Panc1 (cell line): Measurements from ENCODE around the gene STEAP2. TPM values are rescaled to one million over a fixed set of nuclear protein-coding genes. Genes with fewer than 3 reads are reported as not detected.

Experiments used
- ATAC-seq: fragments of 200-7000 bp; cut with Tn5 transposase; 2 replicates; pipeline ENCODE4 v1.9.1; 2020; ENCODE audit warnings: mild to moderate bottlenecking, moderate library complexity
- BruUV-seq: library from RNA; stranded (reverse); fragments of 400-500 nt; replicated peaks from 2 replicates; lab custom pipeline; 2021; lab: Mats Ljungman, UMichigan
- CTCF ChIA-PET: fragments of 300-600 bp; sonication (Branson Sonifier 250); formaldehyde crosslinking; loops from one replicate; lab custom pipeline; 2022; ENCODE audit warnings: antibody characterized with exemption; lab: Charles Lee
- POLR2A ChIA-PET: fragments of 300-600 bp; sonication (Branson Sonifier 250); formaldehyde crosslinking; loops from one replicate; lab custom pipeline; 2022; ENCODE audit warnings: antibody characterized with exemption; lab: Charles Lee
- DNase-seq: peaks from one replicate; pipeline ENCODE4 v3.0.0-alpha.2; 2010; ENCODE audit warnings: low read depth, low spot score
- H3K27ac ChIP-seq: 2 replicates; pipeline ENCODE4 v1.5.1; 2011; ENCODE audit warnings: mild to moderate bottlenecking, low read length, inconsistent platforms
- H3K27me3 ChIP-seq: fragments of 200-500 bp; sonication (Bioruptor generic); 2 replicates; pipeline ENCODE4 v1.6.0; 2014; ENCODE audit warnings: low read length, inconsistent platforms; ENCODE audit not compliant: control insufficient read depth, insufficient read depth
- H3K36me3 ChIP-seq: fragments of 200-500 bp; sonication (Bioruptor generic); 2 replicates; pipeline ENCODE4 v1.5.1; 2014; ENCODE audit warnings: inconsistent platforms, mild to moderate bottlenecking, low read length, moderate library complexity; ENCODE audit not compliant: control insufficient read depth, insufficient read depth
- H3K4me1 ChIP-seq: 2 replicates; pipeline ENCODE4 v1.5.1; 2011; ENCODE audit warnings: inconsistent platforms, mild to moderate bottlenecking, low read length, moderate library complexity; ENCODE audit not compliant: control insufficient read depth, insufficient read depth
- H3K4me3 ChIP-seq, 2 experiments: 2 replicates each; pipeline ENCODE4 v1.5.1; 2011 to 2012; ENCODE audit warnings: low read depth in 2 of 2, low read length in 2 of 2, mild to moderate bottlenecking in 2 of 2, inconsistent platforms in 1 of 2, moderate library complexity in 1 of 2
- H3K9me3 ChIP-seq: fragments of 200-500 bp; sonication (Bioruptor generic); 2 replicates; pipeline ENCODE4 v1.5.1; 2014; ENCODE audit warnings: low read depth, mild to moderate bottlenecking, inconsistent platforms, low read length, moderate library complexity; ENCODE audit not compliant: control insufficient read depth, insufficient read depth
- POLR2AphosphoS5 ChIP-seq: IDR thresholded peaks from 2 replicates; pipeline ENCODE4 v1.6.1; 2012; ENCODE audit warnings: mild to moderate bottlenecking, low read depth, low read length, moderate library complexity
- SIN3A ChIP-seq: IDR thresholded peaks from 2 replicates; pipeline ENCODE4 v1.6.1; 2012; ENCODE audit warnings: low read depth, mild to moderate bottlenecking, low read length, moderate library complexity, borderline replicate concordance; ENCODE audit not compliant: insufficient read depth
- TCF7L2 ChIP-seq: IDR thresholded peaks from 2 replicates; pipeline ENCODE4 v1.6.1; 2011; ENCODE audit warnings: mild to moderate bottlenecking, low read depth, low read length, inconsistent platforms
- in situ Hi-C: cut with HindIII; loops from 2 replicates; pipeline ENCODE4 v1.10.0; 2016; ENCODE audit warnings: low sequenced_read_pairs, low pct_unique_long_range_greater_than_20kb
- intact Hi-C: fragments of 100-400 bp; cut with micrococcal nuclease; formaldehyde crosslinking; loops from one replicate; pipeline ENCODE4 v1.10.0; 2022; ENCODE audit not compliant: unreplicated experiment
- total RNA-seq: library from RNA; stranded (reverse); gene quantifications from one replicate; pipeline ENCODE4 v1.2.1, GENCODE V29; 2021; ENCODE audit not compliant: unreplicated experiment
- TF ChIP-seq, protein P1 (sequence below): fragments of 450-650 bp; IDR thresholded peaks from 2 replicates; pipeline ENCODE4 v1.5.1; 2017; ENCODE audit warnings: mild to moderate bottlenecking
- TF ChIP-seq, protein P2 (sequence below), 2 experiments: IDR thresholded peaks; 2 replicates each; pipeline ENCODE4 v1.6.1; 2011 to 2012; ENCODE audit warnings: low read depth in 2 of 2, control low read depth in 1 of 2, low read length in 1 of 2, mild to moderate bottlenecking in 1 of 2, moderate library complexity in 1 of 2; ENCODE audit not compliant: insufficient read depth in 1 of 2

STEAP2 gene
- total RNA-seq, 1 experiment from 2014 or later, result 4.1 TPM

DNA sequence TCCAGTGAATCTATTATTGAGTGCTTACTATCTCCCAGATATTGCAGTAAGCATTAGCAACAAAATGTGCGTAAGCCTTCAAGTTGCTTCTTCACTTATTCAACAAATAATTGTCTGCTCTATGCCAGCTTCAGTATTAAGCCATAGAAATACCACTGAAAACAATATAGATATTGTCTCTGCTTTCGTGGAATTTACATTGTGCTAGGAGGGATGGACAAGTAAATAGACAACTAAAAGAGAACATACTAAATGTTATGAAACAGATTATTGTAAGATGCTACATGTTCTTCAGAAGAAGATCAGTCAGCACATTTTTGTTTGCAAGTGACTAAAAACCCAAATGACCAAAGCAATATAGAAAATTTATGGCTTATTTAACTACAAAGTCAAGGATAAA, 60.7 kb downstream of the STEAP2 start:
- no peak for TF ChIP-seq TCF7L2
- TF ChIP-seq, protein P1, sequence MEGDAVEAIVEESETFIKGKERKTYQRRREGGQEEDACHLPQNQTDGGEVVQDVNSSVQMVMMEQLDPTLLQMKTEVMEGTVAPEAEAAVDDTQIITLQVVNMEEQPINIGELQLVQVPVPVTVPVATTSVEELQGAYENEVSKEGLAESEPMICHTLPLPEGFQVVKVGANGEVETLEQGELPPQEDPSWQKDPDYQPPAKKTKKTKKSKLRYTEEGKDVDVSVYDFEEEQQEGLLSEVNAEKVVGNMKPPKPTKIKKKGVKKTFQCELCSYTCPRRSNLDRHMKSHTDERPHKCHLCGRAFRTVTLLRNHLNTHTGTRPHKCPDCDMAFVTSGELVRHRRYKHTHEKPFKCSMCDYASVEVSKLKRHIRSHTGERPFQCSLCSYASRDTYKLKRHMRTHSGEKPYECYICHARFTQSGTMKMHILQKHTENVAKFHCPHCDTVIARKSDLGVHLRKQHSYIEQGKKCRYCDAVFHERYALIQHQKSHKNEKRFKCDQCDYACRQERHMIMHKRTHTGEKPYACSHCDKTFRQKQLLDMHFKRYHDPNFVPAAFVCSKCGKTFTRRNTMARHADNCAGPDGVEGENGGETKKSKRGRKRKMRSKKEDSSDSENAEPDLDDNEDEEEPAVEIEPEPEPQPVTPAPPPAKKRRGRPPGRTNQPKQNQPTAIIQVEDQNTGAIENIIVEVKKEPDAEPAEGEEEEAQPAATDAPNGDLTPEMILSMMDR, result no peak
- no peak for TF ChIP-seq SIN3A
- no peak for TF ChIP-seq POLR2AphosphoS5
- TF ChIP-seq, protein P2, sequence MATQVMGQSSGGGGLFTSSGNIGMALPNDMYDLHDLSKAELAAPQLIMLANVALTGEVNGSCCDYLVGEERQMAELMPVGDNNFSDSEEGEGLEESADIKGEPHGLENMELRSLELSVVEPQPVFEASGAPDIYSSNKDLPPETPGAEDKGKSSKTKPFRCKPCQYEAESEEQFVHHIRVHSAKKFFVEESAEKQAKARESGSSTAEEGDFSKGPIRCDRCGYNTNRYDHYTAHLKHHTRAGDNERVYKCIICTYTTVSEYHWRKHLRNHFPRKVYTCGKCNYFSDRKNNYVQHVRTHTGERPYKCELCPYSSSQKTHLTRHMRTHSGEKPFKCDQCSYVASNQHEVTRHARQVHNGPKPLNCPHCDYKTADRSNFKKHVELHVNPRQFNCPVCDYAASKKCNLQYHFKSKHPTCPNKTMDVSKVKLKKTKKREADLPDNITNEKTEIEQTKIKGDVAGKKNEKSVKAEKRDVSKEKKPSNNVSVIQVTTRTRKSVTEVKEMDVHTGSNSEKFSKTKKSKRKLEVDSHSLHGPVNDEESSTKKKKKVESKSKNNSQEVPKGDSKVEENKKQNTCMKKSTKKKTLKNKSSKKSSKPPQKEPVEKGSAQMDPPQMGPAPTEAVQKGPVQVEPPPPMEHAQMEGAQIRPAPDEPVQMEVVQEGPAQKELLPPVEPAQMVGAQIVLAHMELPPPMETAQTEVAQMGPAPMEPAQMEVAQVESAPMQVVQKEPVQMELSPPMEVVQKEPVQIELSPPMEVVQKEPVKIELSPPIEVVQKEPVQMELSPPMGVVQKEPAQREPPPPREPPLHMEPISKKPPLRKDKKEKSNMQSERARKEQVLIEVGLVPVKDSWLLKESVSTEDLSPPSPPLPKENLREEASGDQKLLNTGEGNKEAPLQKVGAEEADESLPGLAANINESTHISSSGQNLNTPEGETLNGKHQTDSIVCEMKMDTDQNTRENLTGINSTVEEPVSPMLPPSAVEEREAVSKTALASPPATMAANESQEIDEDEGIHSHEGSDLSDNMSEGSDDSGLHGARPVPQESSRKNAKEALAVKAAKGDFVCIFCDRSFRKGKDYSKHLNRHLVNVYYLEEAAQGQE (IDR thresholded peaks at IDR 0.05; ENCODE audit: insufficient read depth in 1 of 2, low read depth in 2 of 2, low read length in 1 of 2), result no peak
- no peak for ATAC-seq
- H3K4me1 ChIP-seq, result no peaks in the 10 kb centered on the region
- no peaks in the 10 kb centered on the region for H3K9me3 ChIP-seq
- DNase-seq, result no peak
- CTCF ChIA-PET, result no interaction called here
- no TSS peak for BruUV-seq
- no peaks in the 10 kb centered on the region for H3K27me3 ChIP-seq
- no peak overlapping the region for H3K27ac ChIP-seq
- POLR2A ChIA-PET, result no interaction called here
- intact Hi-C loops (no loop called here), in situ Hi-C loops (no loop called here)
- H3K36me3 ChIP-seq, result no peaks in the 10 kb centered on the region
- H3K4me3 ChIP-seq, result no peak overlapping the region

DNA sequence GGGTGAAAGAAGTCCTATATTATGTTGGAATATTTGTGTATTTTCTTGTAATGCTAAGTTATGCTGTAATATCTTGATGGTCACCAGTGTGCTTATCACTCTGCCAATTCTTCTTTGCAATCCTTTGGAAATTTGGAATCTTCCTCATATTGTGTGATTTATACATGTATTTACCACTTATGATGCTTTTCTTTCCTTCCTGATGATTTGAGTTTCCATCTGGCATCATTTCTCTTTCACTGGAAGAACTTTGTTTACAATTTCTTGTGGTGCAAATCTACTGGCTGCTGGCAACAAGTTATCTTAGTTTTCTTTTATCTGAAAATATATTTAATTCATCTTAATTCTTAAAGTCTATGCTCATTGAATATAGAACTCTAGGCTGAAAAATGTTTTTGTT, 62.6 kb downstream of the STEAP2 start:
- in situ Hi-C loops, result no loop called here
- no peaks in the 10 kb centered on the region for H3K27me3 ChIP-seq
- no peak for ATAC-seq
- H3K27ac ChIP-seq, result no peak overlapping the region
- no peak overlapping the region for H3K4me3 ChIP-seq
- no peaks in the 10 kb centered on the region for H3K9me3 ChIP-seq
- CTCF ChIA-PET, result no interaction called here
- H3K36me3 ChIP-seq, result no peaks in the 10 kb centered on the region
- no TSS peak for BruUV-seq
- H3K4me1 ChIP-seq, result no peaks in the 10 kb centered on the region
- intact Hi-C loops, result no loop called here
- TF ChIP-seq POLR2AphosphoS5 (no peak), TCF7L2 (no peak), SIN3A (no peak)
- TF ChIP-seq, protein P1, result no peak
- TF ChIP-seq, protein P2 (IDR thresholded peaks at IDR 0.05; ENCODE audit: insufficient read depth in 1 of 2, low read depth in 2 of 2, low read length in 1 of 2), result no peak
- POLR2A ChIA-PET, result no interaction called here
- no peak for DNase-seq
